Activated CD4-positive, alpha-beta T cell treated with anti-CD3 and anti-CD28 coated beads, Interleukin-10, Interleukin-2, amounts not matched to agents 100 ng/mL and 50 ng/mL, durations not matched to agents 16 hours and 8 hours (primary cell): Measurements from ENCODE around the gene RNF150.
"Not testable (repeated sequence)": the region's sequence is repeated elsewhere in the genome, so short reads cannot be mapped to it uniquely, and the experiment has no call there.

ENCODE experiments used
- DNase-seq: peaks from one replicate; pipeline ENCODE4 v3.0.0-alpha.2; 2020

The RNF150 gene

GRCh38 chr4:140857111-140857510 lies 276.2 kb downstream of the RNF150 start:
- no peak for DNase-seq

DNA sequence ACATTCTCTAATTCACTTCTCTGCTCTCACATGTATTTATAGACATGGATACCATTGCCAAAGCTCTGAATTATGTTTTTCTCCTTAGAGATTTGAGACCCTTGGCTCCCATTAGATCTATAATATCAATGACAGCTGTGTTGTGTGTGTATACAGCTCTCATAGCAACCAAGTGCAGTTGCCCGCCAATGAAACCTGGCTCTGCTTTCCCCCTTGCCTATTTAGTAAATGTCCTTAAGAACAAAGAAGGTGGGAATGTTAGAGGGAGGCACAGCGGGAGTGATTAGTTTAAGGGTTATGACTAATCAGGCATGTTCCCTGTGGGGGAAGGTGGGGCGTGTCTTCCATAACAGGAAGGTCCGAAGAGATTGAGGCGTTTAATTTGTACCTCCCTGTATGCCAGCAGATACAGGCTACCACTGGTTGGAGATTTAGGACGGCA lies 276.6 kb downstream of the RNF150 start:
- no peak for DNase-seq

- DNase-seq: no peak
Measured at GRCh38 chr4:140854168-140854567, 279.1 kb downstream of the RNF150 start.

DNA sequence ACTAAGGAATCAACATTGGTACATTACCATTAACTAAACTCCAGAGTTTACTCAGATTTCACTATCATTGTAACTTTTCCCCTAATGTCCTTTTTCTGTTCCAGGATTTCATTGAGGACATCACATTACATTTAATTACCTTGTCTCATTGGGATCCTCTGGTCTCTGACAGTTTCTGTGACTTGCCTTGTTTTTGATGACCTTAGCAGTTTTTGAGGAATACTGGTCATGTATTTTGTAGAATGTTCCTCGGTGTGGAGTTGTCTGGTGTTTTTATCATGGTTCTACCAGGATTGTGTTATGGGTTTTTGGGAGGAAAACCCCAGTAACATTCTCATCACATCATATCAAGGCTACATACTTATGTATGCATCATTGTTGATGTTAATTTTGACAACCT lies 281.5 kb downstream of the RNF150 start:
- no peak for DNase-seq

- DNase-seq: peak; percentile 47
Measured at GRCh38 chr4:140851032-140851636, 282.1 kb downstream of the RNF150 start.

- no peak for DNase-seq
Measured at GRCh38 chr4:140849526-140849925, 283.7 kb downstream of the RNF150 start.

- no peak for DNase-seq
Measured at GRCh38 chr4:140846736-140847135, 286.5 kb downstream of the RNF150 start.

GRCh38 chr4:140844061-140844460 lies 289.2 kb downstream of the RNF150 start:
- no peak for DNase-seq

DNA sequence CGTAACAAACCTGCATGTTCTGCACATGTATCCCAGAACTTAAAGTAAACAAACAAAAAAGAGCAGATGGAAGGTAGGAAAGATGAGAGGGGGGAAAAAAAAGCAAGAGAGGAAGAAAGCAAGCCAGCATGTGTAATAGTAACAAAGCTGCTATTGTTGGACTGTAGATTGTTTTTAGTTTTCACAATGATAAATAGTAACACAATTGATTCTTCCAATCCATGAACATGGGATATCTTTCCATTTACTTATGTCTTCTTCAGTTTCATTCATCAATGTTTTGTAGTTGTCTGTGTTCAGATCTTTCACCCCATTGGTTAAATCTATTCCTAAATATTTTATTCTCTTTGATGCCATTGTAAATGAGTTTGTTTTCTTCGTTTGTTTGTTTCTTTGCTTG lies 292.1 kb downstream of the RNF150 start:
- DNase-seq: no peak

- DNase-seq: no peak
Measured at GRCh38 chr4:140839888-140840790, 293.1 kb downstream of the RNF150 start.

GRCh38 chr4:140839406-140839805 lies 293.9 kb downstream of the RNF150 start:
- DNase-seq: no peak

DNA sequence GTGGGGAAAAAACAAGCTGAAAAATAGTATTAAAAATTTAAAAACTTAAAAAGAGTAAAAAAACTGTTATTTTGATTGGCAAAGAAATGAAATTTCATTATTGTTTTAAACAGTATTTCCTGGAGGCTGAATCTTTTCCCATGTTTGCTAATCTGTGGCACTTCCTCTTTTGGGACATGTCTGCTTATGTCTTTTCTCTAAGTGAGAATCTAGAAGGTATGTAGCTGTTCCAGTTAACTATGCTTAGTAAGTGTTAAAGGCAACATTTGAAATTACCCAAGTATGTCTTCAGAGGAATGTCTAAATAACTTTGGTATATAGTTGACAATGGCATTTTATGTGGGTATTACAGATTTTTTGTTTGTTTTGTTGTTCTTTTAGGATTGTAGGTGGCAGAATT lies 295.5 kb downstream of the RNF150 start:
- DNase-seq: no peak

GRCh38 chr4:140834839-140835495 lies 298.3 kb downstream of the RNF150 start:
- DNase-seq: no peak

GRCh38 chr4:140833280-140833679 lies 300.0 kb downstream of the RNF150 start:
- no peak for DNase-seq

- DNase-seq: no peak
Measured at GRCh38 chr4:140829825-140830224, 303.4 kb downstream of the RNF150 start.

DNA sequence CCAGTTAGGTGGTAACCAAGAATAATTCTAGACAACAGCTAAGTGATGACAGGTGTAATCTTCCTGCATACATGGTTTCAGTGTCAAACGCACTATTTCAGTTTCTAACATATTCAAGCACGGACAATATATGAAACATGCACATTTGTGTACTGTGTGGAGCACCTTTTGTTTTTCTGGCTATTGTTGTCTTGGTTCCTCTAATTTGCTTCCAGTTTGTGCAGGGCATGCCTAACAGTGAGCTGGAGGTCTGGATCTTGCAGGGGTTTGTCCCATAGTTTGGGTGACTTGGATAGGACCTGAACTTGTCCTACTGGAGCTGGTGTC lies 306.6 kb downstream of the RNF150 start:
- DNase-seq: no peak

DNA sequence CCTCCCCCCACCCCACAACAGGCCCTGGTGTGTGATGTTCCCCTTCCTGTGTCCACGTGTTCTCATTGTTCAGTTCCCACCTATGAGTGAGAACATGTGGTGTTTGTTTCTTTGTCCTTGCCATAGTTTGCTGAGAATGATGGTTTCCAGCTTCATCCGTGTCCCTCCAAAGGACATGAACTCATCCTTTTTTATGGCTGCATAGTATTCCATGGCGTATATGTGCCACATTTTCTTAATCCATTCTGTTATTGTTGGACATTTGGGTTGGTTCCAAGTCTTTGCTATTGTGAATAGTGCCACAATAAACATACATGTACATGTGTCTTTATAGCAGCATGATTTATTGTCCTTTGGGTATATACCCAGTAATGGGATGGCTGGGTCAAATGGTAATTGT lies 312.7 kb downstream of the RNF150 start:
- not testable (repeated sequence) for DNase-seq

DNA sequence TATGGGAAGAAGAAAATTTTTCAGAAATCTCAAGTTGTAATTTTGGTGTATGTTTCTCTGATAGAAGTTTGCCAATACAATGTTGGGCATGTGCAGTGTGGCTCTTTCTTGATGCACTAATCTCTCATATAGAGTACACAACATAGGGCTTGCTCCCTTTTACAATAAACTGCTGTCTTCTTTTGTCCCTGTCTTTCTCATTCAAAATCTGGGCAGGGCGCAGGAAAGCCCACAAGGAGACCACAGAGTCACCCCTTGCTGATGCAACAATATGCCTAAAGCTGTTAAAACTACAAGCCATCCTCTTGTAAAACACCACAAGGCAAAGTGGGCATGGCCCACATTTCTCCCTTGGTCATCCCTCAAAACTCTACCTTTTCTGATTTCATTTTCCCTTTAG lies 313.7 kb downstream of the RNF150 start:
- no peak for DNase-seq

DNA sequence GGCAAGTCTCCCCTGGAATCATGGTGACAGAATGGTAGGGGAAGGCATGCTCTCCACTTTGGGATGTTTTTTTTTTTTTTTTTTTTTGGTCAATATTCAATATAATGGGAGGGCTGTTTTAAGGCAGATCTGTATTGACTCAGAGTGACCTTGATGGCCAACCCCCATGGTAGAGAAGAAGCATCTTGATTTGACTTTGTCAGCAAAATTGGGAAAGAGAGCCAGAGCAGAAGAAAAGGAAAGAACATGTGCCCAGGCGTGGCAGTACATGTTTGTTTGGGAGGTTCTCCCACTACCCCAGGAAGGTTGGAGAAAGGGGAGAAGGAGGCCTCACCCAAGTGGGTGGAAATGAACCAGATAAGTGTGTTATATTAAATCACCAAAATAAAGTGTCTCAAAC lies 314.8 kb downstream of the RNF150 start:
- DNase-seq: no peak

DNA sequence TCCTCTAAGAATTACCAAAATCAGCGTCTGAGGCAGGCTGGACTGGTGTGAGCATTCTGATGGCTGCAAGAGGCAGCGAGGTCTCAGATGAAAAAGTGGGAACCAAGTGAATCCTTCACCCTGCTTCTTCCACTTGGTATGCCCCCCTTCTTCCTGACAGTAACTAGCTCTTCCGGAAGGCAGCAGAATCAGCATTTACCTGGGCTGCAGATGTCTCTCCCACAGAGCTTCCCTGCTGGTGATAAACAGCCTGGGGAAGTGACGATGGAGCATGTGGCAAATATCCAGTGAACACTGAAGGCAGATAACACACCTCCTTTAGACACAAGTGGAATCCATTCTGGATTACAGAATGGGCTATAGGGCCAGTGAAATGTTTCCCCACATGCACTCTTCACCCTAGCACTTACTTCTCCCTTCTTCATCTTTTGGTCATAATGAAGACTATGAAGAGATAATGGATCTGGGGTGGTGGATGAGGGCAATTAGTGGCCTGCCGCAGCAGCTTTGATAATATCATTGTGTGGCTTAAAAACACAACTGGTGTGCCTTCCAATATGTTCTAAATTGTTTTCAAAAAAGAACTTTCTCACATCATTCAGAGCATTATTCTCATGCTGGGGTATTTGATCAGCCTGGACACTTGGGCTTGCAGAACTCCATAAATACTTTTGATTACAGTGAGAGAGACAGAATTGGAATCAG lies 316.3 kb downstream of the RNF150 start:
- no peak for DNase-seq

DNA sequence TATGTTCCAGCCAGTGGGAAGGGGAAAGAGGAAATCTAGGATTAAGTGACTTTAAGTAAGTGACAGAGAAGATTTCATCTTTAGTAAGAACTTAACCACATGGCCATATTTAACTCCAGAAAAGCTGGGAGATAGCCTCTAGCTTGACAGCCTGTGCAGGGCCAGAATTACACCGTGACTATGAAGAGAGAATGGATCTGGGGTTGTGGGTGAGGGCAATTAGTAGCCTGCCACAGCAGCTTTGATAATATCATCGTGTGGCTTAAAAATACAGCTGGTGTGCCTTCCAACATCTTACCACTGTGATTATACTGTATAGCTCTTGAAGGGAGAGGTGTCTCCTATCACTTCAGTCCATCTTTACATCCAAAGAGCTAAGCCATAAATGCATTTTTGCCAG lies 319.5 kb downstream of the RNF150 start:
- DNase-seq: no peak

GRCh38 chr4:140812916-140813315 lies 320.4 kb downstream of the RNF150 start:
- DNase-seq: no peak

- no peak for DNase-seq
Measured at GRCh38 chr4:140811429-140811828, 321.8 kb downstream of the RNF150 start.
